ENCODE data around the gene ITPR2. TPM values are rescaled to one million over a fixed set of nuclear protein-coding genes. Genes with fewer than 3 reads are reported as not detected.

Gene ITPR2
- total RNA-seq, 1 donor from 2014 or later = 77.9 TPM

DNA sequence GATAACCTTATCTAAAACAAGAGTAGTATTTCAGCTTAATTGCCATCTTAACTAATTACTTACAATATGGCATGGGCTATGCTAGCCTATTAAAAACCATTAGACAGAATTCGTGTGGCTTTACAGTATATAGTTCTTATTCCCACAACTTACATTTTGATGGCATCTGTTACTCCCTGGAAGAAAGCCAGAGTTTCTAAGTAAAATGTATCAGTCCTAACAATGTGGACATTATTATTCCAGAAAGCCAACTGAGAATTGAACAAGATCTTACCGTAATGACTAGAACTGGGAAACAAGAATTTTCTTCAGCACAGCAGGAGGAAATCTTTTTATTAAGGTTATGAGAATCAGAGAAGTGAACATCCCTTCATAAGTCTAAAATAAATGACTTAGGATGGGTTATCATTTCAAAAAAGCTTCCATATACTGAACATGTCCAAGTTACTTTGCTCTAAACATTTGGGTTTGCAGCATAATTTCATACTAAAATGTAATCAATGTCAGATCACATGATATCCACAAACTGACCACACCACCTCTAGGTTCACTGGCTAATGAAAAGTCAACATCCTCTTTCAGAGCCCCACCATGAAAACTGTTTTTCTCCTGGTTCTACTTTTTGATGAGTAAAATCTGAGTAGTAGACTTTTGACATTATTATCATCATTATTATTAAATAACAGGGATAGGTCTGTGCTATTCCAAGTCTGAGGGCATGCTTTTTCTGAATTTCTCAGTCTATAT lies 457.9 kb downstream of the ITPR2 start:
- TF ChIP-seq, protein P1, sequence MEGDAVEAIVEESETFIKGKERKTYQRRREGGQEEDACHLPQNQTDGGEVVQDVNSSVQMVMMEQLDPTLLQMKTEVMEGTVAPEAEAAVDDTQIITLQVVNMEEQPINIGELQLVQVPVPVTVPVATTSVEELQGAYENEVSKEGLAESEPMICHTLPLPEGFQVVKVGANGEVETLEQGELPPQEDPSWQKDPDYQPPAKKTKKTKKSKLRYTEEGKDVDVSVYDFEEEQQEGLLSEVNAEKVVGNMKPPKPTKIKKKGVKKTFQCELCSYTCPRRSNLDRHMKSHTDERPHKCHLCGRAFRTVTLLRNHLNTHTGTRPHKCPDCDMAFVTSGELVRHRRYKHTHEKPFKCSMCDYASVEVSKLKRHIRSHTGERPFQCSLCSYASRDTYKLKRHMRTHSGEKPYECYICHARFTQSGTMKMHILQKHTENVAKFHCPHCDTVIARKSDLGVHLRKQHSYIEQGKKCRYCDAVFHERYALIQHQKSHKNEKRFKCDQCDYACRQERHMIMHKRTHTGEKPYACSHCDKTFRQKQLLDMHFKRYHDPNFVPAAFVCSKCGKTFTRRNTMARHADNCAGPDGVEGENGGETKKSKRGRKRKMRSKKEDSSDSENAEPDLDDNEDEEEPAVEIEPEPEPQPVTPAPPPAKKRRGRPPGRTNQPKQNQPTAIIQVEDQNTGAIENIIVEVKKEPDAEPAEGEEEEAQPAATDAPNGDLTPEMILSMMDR (IDR thresholded peaks at IDR 0.05; ENCODE audit: partially characterized antibody, unreplicated experiment) = no peak
- no peaks in the 10 kb centered on the region for H3K36me3 Mint-ChIP-seq (ENCODE audit: unreplicated experiment)
- peaks cover 2% of the 10 kb centered on the region for H3K9me3 Mint-ChIP-seq (ENCODE audit: unreplicated experiment)
- H3K27me3 Mint-ChIP-seq (ENCODE audit: unreplicated experiment) = no peaks in the 10 kb centered on the region
- H3K4me1 Mint-ChIP-seq (ENCODE audit: low read depth, unreplicated experiment) = peaks cover 29% of the 10 kb centered on the region
- H3K4me3 Mint-ChIP-seq (ENCODE audit: unreplicated experiment) = no peak overlapping the region
- DNase-seq = no peak
- no peak overlapping the region for H3K27ac Mint-ChIP-seq (ENCODE audit: unreplicated experiment)

DNA sequence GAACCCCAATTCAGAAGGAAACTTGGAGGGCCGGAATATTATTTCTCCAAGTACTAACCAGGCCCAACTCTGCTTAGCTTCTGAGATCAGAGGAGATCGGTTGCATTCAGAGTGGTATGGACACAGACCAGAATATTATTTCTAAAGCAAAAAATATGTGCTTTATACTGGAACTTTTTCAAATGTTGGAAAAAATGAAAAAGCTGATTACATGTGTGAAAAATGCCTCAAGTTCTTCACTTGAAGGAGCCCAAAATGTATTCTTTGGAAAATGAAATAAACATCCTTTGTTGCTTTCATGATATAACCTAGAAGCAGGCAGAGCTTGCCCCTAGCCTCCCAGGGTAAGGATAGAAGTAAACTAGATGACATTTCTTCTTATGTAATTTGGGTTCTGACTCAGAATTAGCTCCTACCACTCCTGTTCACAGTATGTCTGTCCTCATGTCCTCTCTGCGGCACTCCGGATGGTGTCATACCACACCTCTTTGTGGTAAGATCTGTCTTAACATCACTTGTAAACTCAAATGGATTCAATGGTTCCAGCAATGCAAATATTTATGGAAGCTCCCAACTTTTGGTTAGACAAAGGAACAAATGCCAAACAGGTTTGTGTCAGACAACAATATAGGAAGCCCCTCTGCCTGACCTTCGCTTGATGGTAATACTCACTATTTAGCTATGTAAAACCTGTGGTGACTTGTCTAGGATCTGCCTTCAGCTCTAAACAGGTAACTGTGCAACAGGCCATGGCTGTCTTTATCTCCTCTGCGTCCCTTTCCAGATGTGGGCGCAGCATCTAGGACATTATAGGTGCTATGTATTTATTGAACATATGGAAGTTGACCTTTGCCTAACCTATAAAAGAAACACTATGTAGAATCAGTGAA lies 459.1 kb downstream of the ITPR2 start:
- no peak for DNase-seq
- peaks cover 2% of the 10 kb centered on the region for H3K9me3 Mint-ChIP-seq (ENCODE audit: unreplicated experiment)
- H3K4me1 Mint-ChIP-seq (ENCODE audit: low read depth, unreplicated experiment) = peaks cover 27% of the 10 kb centered on the region
- H3K4me3 Mint-ChIP-seq (ENCODE audit: unreplicated experiment) = no peak overlapping the region
- H3K27ac Mint-ChIP-seq (ENCODE audit: unreplicated experiment) = no peak overlapping the region
- no peaks in the 10 kb centered on the region for H3K27me3 Mint-ChIP-seq (ENCODE audit: unreplicated experiment)
- H3K36me3 Mint-ChIP-seq (ENCODE audit: unreplicated experiment) = no peaks in the 10 kb centered on the region
- TF ChIP-seq, protein P1 (IDR thresholded peaks at IDR 0.05; ENCODE audit: partially characterized antibody, unreplicated experiment) = no peak

DNA sequence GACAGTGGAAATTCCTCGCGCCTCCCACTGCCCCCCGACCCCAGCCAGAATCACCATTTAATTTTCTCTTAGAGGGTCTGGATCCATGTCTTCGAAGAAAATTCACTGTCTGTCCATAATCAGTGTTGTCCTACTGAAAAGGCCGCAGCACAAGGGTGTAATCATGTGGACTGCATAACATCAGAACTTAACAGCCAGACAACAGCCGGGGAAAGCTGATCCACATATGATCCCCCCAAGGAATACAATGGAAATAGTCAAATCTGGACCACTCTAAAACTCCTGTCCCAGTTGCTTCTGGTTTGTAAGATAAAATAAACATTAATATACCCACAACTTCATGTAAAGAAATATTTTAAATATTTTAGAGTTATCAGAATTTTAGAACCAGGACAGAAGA lies 460.1 kb downstream of the ITPR2 start:
- Mint-ChIP-seq H3K36me3 (ENCODE audit: unreplicated experiment) (no peaks in the 10 kb centered on the region), H3K9me3 (ENCODE audit: unreplicated experiment) (peaks cover 2% of the 10 kb centered on the region), H3K4me1 (ENCODE audit: low read depth, unreplicated experiment) (peaks cover 19% of the 10 kb centered on the region), H3K27ac (ENCODE audit: unreplicated experiment) (peak overlapping the region; percentile 54), H3K4me3 (ENCODE audit: unreplicated experiment) (no peak overlapping the region), H3K27me3 (ENCODE audit: unreplicated experiment) (no peaks in the 10 kb centered on the region)
- no peak for DNase-seq
- TF ChIP-seq, protein P1 (IDR thresholded peaks at IDR 0.05; ENCODE audit: partially characterized antibody, unreplicated experiment) = no peak

DNA sequence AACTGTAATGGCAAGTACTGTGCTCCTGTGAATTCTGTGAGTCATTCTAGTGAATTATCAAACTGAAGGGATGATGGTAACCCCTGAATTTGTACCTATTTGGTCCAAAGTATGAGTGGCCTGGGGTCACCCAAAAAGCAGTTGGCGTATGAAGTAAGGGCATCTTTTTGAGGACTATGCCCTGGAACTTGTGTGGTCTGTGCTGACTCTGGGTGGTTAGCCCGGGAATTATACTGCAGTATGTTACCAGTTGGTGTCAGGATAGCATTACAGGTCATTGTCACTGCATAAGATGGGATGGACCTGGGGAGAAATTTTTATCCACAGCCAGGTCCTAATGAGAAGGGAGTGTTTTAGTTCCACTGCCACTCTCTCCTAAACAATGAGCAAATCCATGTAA lies 462.9 kb downstream of the ITPR2 start:
- TF ChIP-seq, protein P1 (IDR thresholded peaks at IDR 0.05; ENCODE audit: partially characterized antibody, unreplicated experiment) = no peak
- Mint-ChIP-seq H3K36me3 (ENCODE audit: unreplicated experiment) (no peaks in the 10 kb centered on the region), H3K4me3 (ENCODE audit: unreplicated experiment) (no peak overlapping the region), H3K9me3 (ENCODE audit: unreplicated experiment) (peaks cover 2% of the 10 kb centered on the region), H3K4me1 (ENCODE audit: low read depth, unreplicated experiment) (peaks cover 16% of the 10 kb centered on the region), H3K27me3 (ENCODE audit: unreplicated experiment) (no peaks in the 10 kb centered on the region), H3K27ac (ENCODE audit: unreplicated experiment) (no peak overlapping the region)
- no peak for DNase-seq

DNA sequence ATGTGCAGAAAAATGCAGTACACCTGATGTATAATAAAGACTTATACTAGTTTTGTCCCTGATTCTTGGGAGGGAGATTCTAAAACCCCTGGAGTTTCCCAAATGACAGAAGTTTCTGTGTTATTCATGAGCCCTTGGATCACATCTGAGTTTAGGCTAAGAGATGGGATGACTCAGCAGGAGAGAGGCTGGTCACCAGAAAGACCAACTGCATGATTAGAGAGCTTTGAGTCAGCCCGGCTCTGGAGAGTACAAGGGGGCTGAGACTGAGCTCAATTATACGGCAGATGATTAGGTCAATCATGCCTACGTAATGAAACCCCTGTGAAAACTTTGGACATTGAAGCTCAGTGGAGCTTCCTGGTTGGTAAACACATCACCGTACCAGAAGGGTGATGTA lies 463.4 kb downstream of the ITPR2 start:
- H3K27ac Mint-ChIP-seq (ENCODE audit: unreplicated experiment) = no peak overlapping the region
- no peak overlapping the region for H3K4me3 Mint-ChIP-seq (ENCODE audit: unreplicated experiment)
- TF ChIP-seq, protein P1 (IDR thresholded peaks at IDR 0.05; ENCODE audit: partially characterized antibody, unreplicated experiment) = no peak
- H3K9me3 Mint-ChIP-seq (ENCODE audit: unreplicated experiment) = peaks cover 2% of the 10 kb centered on the region
- H3K27me3 Mint-ChIP-seq (ENCODE audit: unreplicated experiment) = no peaks in the 10 kb centered on the region
- H3K4me1 Mint-ChIP-seq (ENCODE audit: low read depth, unreplicated experiment) = peaks cover 18% of the 10 kb centered on the region
- H3K36me3 Mint-ChIP-seq (ENCODE audit: unreplicated experiment) = no peaks in the 10 kb centered on the region
- DNase-seq = no peak

All from glutamatergic neuron (in vitro differentiated cells).